Glutamatergic neuron (in vitro differentiated cells): ENCODE data around the gene SCAMP1. TPM values are rescaled to one million over a fixed set of nuclear protein-coding genes. Genes with fewer than 3 reads are reported as not detected.
A peak's percentile ranks its signal among the peaks of the same experiment; 100 is the strongest.

ENCODE experiments used
- DNase-seq: peaks from one replicate; pipeline ENCODE4 v3.0.0; 2022
- H3K27ac Mint-ChIP-seq: one replicate; pipeline ENCODE4 v1.8.0; 2020; ENCODE audit warnings: mild to moderate bottlenecking, mixed read lengths, inconsistent platforms; ENCODE audit not compliant: unreplicated experiment
- H3K27me3 Mint-ChIP-seq: one replicate; pipeline ENCODE4 v1.8.0; 2020; ENCODE audit warnings: mild to moderate bottlenecking, moderate library complexity, mixed read lengths, inconsistent platforms; ENCODE audit not compliant: unreplicated experiment
- H3K36me3 Mint-ChIP-seq: one replicate; pipeline ENCODE4 v1.8.0; 2020; ENCODE audit warnings: mild to moderate bottlenecking, mixed read lengths, inconsistent platforms; ENCODE audit not compliant: unreplicated experiment
- H3K4me1 Mint-ChIP-seq: one replicate; pipeline ENCODE4 v1.8.0; 2020; ENCODE audit warnings: mild to moderate bottlenecking, low read depth, mixed read lengths, inconsistent platforms; ENCODE audit not compliant: unreplicated experiment
- H3K4me3 Mint-ChIP-seq: one replicate; pipeline ENCODE4 v1.8.0; 2020; ENCODE audit warnings: mild to moderate bottlenecking, mixed read lengths, inconsistent platforms; ENCODE audit not compliant: unreplicated experiment
- H3K9me3 Mint-ChIP-seq: one replicate; pipeline ENCODE4 v1.8.0; 2020; ENCODE audit warnings: mild to moderate bottlenecking, moderate library complexity, mixed read lengths, inconsistent platforms; ENCODE audit not compliant: unreplicated experiment
- CTCF ChIP-seq: fragments of 200-600 bp; sonication (generic); IDR thresholded peaks from one replicate; pipeline ENCODE4 v1.5.0; 2021; ENCODE audit not compliant: partially characterized antibody, unreplicated experiment
- total RNA-seq: library from RNA; stranded (reverse); fragmentation: NEBNext Ultra II Directional; extraction: Animal tissue kit (Norgen Biotek cat#: 25700); gene quantifications from one replicate; pipeline ENCODE4 v1.2.1, GENCODE V29; 2021; ENCODE audit not compliant: unreplicated experiment

Gene SCAMP1
- total RNA-seq, 1 donor from 2014 or later, result 36.2 TPM

- no peak for DNase-seq
- no peaks in the 10 kb centered on the region for H3K36me3 Mint-ChIP-seq
- H3K27me3 Mint-ChIP-seq, result no peaks in the 10 kb centered on the region
- no peaks in the 10 kb centered on the region for H3K9me3 Mint-ChIP-seq
- H3K27ac Mint-ChIP-seq, result no peak overlapping the region
- H3K4me3 Mint-ChIP-seq, result no peak overlapping the region
- peak; percentile 89 for TF ChIP-seq CTCF
- no peaks in the 10 kb centered on the region for H3K4me1 Mint-ChIP-seq
Measured at GRCh38 chr5:78467752-78468357, 107.4 kb downstream of the SCAMP1 start.

GRCh38 chr5:78471896-78472295, 111.5 kb downstream of the SCAMP1 start:
- H3K9me3 Mint-ChIP-seq, result no peaks in the 10 kb centered on the region
- no peak for TF ChIP-seq CTCF
- H3K27me3 Mint-ChIP-seq, result no peaks in the 10 kb centered on the region
- no peak overlapping the region for H3K27ac Mint-ChIP-seq
- H3K36me3 Mint-ChIP-seq, result no peaks in the 10 kb centered on the region
- no peak overlapping the region for H3K4me3 Mint-ChIP-seq
- no peak for DNase-seq
- no peaks in the 10 kb centered on the region for H3K4me1 Mint-ChIP-seq

GRCh38 chr5:78472469-78473106, 112.2 kb downstream of the SCAMP1 start:
- H3K27me3 Mint-ChIP-seq, result no peaks in the 10 kb centered on the region
- no peak for TF ChIP-seq CTCF
- no peaks in the 10 kb centered on the region for H3K36me3 Mint-ChIP-seq
- no peak for DNase-seq
- no peak overlapping the region for H3K27ac Mint-ChIP-seq
- no peaks in the 10 kb centered on the region for H3K9me3 Mint-ChIP-seq
- H3K4me1 Mint-ChIP-seq, result no peaks in the 10 kb centered on the region
- H3K4me3 Mint-ChIP-seq, result no peak overlapping the region

GRCh38 chr5:78473751-78474150, 113.3 kb downstream of the SCAMP1 start:
- Mint-ChIP-seq H3K27me3 (no peaks in the 10 kb centered on the region), H3K9me3 (no peaks in the 10 kb centered on the region), H3K27ac (no peak overlapping the region), H3K4me1 (no peaks in the 10 kb centered on the region), H3K4me3 (no peak overlapping the region), H3K36me3 (no peaks in the 10 kb centered on the region)
- TF ChIP-seq CTCF, result no peak
- no peak for DNase-seq

GRCh38 chr5:78475370-78475769, 115.0 kb downstream of the SCAMP1 start:
- no peak overlapping the region for H3K4me3 Mint-ChIP-seq
- H3K36me3 Mint-ChIP-seq, result no peaks in the 10 kb centered on the region
- no peaks in the 10 kb centered on the region for H3K9me3 Mint-ChIP-seq
- H3K4me1 Mint-ChIP-seq, result no peaks in the 10 kb centered on the region
- H3K27ac Mint-ChIP-seq, result no peak overlapping the region
- H3K27me3 Mint-ChIP-seq, result no peaks in the 10 kb centered on the region
- DNase-seq, result no peak
- TF ChIP-seq CTCF, result no peak
